ENCODE measurements around the gene CTDSPL. TPM values are rescaled to one million over a fixed set of nuclear protein-coding genes. Genes with fewer than 3 reads are reported as not detected.

Gene CTDSPL
- total RNA-seq, 3 donors from 2014 or later (not counting 1 experiment from before 2014, with no cell fraction given), result 0.50 to 3.4 (median 1.8) TPM

DNA sequence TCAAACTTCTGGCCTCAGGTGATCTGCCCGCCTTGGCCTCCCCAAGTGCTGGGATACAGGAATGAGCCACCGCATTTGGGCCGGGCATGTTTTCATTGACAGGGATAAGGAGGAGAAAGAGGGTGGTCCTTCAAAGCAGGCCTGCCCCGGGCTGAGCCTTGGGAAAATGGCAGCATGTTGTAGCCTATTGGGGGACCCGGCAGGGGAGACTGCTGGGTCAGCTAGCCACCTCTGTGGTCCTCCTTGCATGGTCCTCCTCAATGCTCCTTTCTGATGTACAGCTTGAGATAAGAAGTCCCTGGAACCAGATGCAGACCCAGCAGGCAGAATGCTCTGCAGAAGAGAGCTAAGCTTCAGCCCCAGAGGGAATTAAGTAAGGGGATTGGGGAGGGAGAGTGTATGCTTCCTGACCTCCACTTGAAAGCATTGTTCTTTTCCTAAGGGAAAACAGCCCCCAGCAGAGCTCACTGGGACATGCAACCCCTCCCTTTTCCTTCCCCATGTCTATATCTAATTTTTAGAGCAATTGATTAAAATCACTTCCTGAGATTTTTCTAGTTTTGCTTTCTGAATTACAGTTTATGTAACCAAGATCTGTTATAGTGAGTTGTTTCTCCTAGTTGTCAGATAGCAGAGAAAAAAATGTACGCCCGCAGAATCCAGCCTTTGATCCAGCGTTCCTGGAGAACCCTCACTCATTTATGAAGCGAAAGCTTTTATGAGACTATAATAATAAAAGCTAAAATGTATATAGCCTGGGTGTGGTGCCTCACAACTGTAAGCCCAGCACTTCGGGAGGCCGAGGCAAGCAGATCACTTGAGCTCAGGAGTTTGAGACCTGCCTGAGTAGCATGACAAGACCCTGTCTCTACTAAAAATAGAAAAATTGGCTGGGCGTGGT, 80.2 kb downstream of the CTDSPL start:
- intact Hi-C loops (cut with micrococcal nuclease), result no loop called here
- Mint-ChIP-seq H3K27ac (no peak overlapping the region), H3K4me3 (no peak overlapping the region), H3K4me1 (no peaks in the 10 kb centered on the region), H3K9me3 (no peaks in the 10 kb centered on the region), H3K36me3 (no peaks in the 10 kb centered on the region), H3K27me3 (ENCODE audit: low read depth in 2 of 2) (peaks cover 0 to 5% of the 10 kb centered on the region in 2 donors)
- no peak for DNase-seq
- Histone ChIP-seq H3K27me3 (ENCODE audit: control insufficient read depth, insufficient read depth, low read length) (no peaks in the 10 kb centered on the region), H3K36me3 (ENCODE audit: control insufficient read depth, insufficient read depth, low read length) (no peaks in the 10 kb centered on the region), H3K4me3 (ENCODE audit: low read length) (no peak overlapping the region), H3K9me3 (ENCODE audit: control insufficient read depth, insufficient read depth, low read length) (no peaks in the 10 kb centered on the region), H3K27ac (ENCODE audit: low read length) (no peak overlapping the region), H3K4me1 (ENCODE audit: control insufficient read depth, insufficient read depth, low read length) (no peaks in the 10 kb centered on the region)
- ATAC-seq, result no peak
- TF ChIP-seq, protein P1, sequence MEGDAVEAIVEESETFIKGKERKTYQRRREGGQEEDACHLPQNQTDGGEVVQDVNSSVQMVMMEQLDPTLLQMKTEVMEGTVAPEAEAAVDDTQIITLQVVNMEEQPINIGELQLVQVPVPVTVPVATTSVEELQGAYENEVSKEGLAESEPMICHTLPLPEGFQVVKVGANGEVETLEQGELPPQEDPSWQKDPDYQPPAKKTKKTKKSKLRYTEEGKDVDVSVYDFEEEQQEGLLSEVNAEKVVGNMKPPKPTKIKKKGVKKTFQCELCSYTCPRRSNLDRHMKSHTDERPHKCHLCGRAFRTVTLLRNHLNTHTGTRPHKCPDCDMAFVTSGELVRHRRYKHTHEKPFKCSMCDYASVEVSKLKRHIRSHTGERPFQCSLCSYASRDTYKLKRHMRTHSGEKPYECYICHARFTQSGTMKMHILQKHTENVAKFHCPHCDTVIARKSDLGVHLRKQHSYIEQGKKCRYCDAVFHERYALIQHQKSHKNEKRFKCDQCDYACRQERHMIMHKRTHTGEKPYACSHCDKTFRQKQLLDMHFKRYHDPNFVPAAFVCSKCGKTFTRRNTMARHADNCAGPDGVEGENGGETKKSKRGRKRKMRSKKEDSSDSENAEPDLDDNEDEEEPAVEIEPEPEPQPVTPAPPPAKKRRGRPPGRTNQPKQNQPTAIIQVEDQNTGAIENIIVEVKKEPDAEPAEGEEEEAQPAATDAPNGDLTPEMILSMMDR (IDR thresholded peaks at IDR 0.05), result no peak
- 92% methylated on average over 12 of the region's 12 CpGs for WGBS (ENCODE audit: insufficient coverage)

DNA sequence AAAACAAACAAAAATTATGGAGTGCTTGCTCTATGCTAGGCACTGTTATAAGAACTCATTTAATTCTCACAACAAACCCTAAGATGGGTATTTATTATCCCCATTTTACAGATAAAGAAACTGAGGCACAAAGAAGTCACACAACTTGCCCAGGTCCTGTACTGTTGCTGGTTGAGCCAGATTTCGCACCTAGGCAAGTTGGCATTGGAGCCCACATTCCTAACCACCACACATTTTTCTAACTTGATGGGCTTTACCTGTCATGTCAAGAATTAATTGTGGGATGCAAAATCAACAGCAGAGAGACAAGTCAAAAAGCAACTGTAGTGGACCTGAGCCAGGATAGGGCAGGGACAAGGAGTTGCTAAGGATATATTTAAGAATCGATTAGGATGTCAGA, 81.0 kb downstream of the CTDSPL start:
- no peaks in the 10 kb centered on the region for H3K4me1 Mint-ChIP-seq
- DNase-seq, result no peak
- Histone ChIP-seq H3K27me3 (ENCODE audit: control insufficient read depth, insufficient read depth, low read length) (no peaks in the 10 kb centered on the region), H3K4me1 (ENCODE audit: control insufficient read depth, insufficient read depth, low read length) (no peaks in the 10 kb centered on the region), H3K36me3 (ENCODE audit: control insufficient read depth, insufficient read depth, low read length) (no peaks in the 10 kb centered on the region), H3K4me3 (ENCODE audit: low read length) (no peak overlapping the region), H3K9me3 (ENCODE audit: control insufficient read depth, insufficient read depth, low read length) (no peaks in the 10 kb centered on the region), H3K27ac (ENCODE audit: low read length) (no peak overlapping the region)
- no peaks in the 10 kb centered on the region for H3K27me3 Mint-ChIP-seq (ENCODE audit: low read depth in 2 of 2)
- intact Hi-C loops (cut with micrococcal nuclease), result no loop called here
- H3K9me3 Mint-ChIP-seq, result no peaks in the 10 kb centered on the region
- WGBS (ENCODE audit: insufficient coverage), result 94% methylated on average over 2 of the region's 2 CpGs
- TF ChIP-seq, protein P1 (IDR thresholded peaks at IDR 0.05), result no peak
- no peak for ATAC-seq
- no peak overlapping the region for H3K27ac Mint-ChIP-seq
- no peak overlapping the region for H3K4me3 Mint-ChIP-seq
- no peaks in the 10 kb centered on the region for H3K36me3 Mint-ChIP-seq

DNA sequence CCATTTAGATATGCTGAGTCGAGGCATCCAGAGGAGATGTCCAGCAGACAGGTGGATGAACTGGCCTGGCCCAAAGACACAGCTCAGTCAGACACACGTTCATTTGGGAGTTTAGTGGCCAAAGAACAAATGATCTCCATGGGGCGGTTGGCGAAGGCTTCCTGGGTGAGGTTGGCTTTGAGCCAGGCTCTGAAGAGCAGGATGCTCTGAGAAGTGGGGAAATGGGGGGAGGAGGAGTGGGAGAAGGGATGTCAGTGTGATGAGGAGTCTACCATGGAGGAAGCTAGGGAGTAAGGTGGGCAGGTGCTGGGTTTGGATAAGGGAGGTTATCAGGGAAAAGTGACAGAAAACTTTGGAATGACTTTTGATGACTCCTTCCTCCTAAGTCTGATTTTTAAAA, 81.4 kb downstream of the CTDSPL start:
- no peak for DNase-seq
- H3K9me3 Mint-ChIP-seq, result no peaks in the 10 kb centered on the region
- ATAC-seq, result no peak
- no peaks in the 10 kb centered on the region for H3K4me1 Mint-ChIP-seq
- H3K4me3 Mint-ChIP-seq, result no peak overlapping the region
- Histone ChIP-seq H3K4me3 (ENCODE audit: low read length) (no peak overlapping the region), H3K9me3 (ENCODE audit: control insufficient read depth, insufficient read depth, low read length) (no peaks in the 10 kb centered on the region), H3K27ac (ENCODE audit: low read length) (no peak overlapping the region), H3K27me3 (ENCODE audit: control insufficient read depth, insufficient read depth, low read length) (no peaks in the 10 kb centered on the region), H3K4me1 (ENCODE audit: control insufficient read depth, insufficient read depth, low read length) (no peaks in the 10 kb centered on the region), H3K36me3 (ENCODE audit: control insufficient read depth, insufficient read depth, low read length) (no peaks in the 10 kb centered on the region)
- 83% methylated on average over 4 of the region's 4 CpGs for WGBS (ENCODE audit: insufficient coverage)
- intact Hi-C loops (cut with micrococcal nuclease), result no loop called here
- TF ChIP-seq, protein P1 (IDR thresholded peaks at IDR 0.05), result no peak
- H3K27me3 Mint-ChIP-seq (ENCODE audit: low read depth in 2 of 2), result no peaks in the 10 kb centered on the region
- no peak overlapping the region for H3K27ac Mint-ChIP-seq
- H3K36me3 Mint-ChIP-seq, result no peaks in the 10 kb centered on the region
